Measurements from ENCODE around the gene P2RY2. TPM values are rescaled to one million over a fixed set of nuclear protein-coding genes. Genes with fewer than 3 reads are reported as not detected.

Gene P2RY2
- total and polyA plus RNA-seq, 10 of the 15 experiments (the other 5 are each of a cell fraction or from before 2014, with no cell fraction given) = 0.03 to 0.23 (median 0.17) TPM; not detected in 7

- no peak for FAIRE-seq
- in situ Hi-C loops (cut with MboI) = loop anchor here (25.0 kb wide), 1 partner anchor 358 kb away; no protein-coding TSS in a partner anchor
Measured at GRCh38 chr11:73195191-73196007, 22.7 kb upstream of the P2RY2 start.

More at GRCh38 chr11:73195191-73196007, 22.7 kb upstream of the P2RY2 start:
- no peak overlapping the region for H3K9ac ChIP-seq (ENCODE audit: control insufficient read depth, insufficient read depth, low read length)
- ChIA-PET RAD21 (ENCODE audit: unreplicated experiment) (interaction anchor here (0.8 to 2.6 kb wide), 4 partner anchors 10 to 41 kb away, joined by 3 to 7 read pairs (median 4); no protein-coding TSS in a partner anchor), CTCF (interaction anchor here (0.7 to 3.0 kb wide), 2 partner anchors 10 to 12 kb away, joined by 3 to 17 read pairs; no protein-coding TSS in a partner anchor), SMC1A (ENCODE audit: uncharacterized antibody, unreplicated experiment) (interaction anchor here (1.0 kb wide), 1 partner anchor 11 kb away, joined by 3 read pairs; no protein-coding TSS in a partner anchor), POLR2A (no interaction called here)
- H2AFZ ChIP-seq (ENCODE audit: control insufficient read depth, low read depth, low read length) = no peak overlapping the region
- BruUV-seq (replicated peaks) = no TSS peak
- intact Hi-C loops (cut with micrococcal nuclease; ENCODE audit: unreplicated experiment) = no loop called here
- no peak overlapping the region for H3K27ac ChIP-seq (ENCODE audit: control insufficient read depth, insufficient read depth)
- H3K27me3 ChIP-seq (replicated peaks in 1 of 2; ENCODE audit: control insufficient read depth in 2 of 2, insufficient read depth in 2 of 2, low read length in 1 of 2) = no peaks in the 10 kb centered on the region; a peak in 1 of 4 replicates
- H3K79me2 ChIP-seq (ENCODE audit: control insufficient read depth, insufficient read depth, low read length) = no peaks in the 10 kb centered on the region
- ATAC-seq = no peak
- no peak overlapping the region for H3K4me3 ChIP-seq
- no peaks in the 10 kb centered on the region for H3K36me3 ChIP-seq (ENCODE audit: control insufficient read depth in 2 of 2, insufficient read depth in 2 of 2, low read length in 1 of 2)
- TF ChIP-seq BCL3 (IDR thresholded peaks at IDR 0.05; ENCODE audit: borderline replicate concordance, insufficient read depth, low read depth, low read length, poor library complexity, severe bottlenecking) (no peak), LARP7 (IDR thresholded peaks at IDR 0.05) (no peak), NFYA (IDR thresholded peaks at IDR 0.05; ENCODE audit: borderline replicate concordance, low read depth, low read length) (no peak)
- no peaks in the 10 kb centered on the region for H3K9me3 ChIP-seq (replicated peaks; ENCODE audit: control insufficient read depth, insufficient read depth, low read length)
- DNase-seq (ENCODE audit: low read depth, low spot score) = no peak
- no peak overlapping the region for H3K4me2 ChIP-seq (ENCODE audit: control insufficient read depth, insufficient read depth)
- H4K20me1 ChIP-seq (ENCODE audit: control insufficient read depth, insufficient read depth) = no peaks in the 10 kb centered on the region
- H3K4me1 ChIP-seq (ENCODE audit: control insufficient read depth, insufficient read depth, low read length) = peaks cover 19% of the 10 kb centered on the region
- 74% methylated on average over 3 of the region's 3 CpGs for WGBS (ENCODE audit: insufficient coverage, insufficient replicate concordance, low lambda C conversion rate, missing lambda C conversion rate)

Measured in GM12878 (cell line).